GM19023 (cell line): ENCODE data around the gene PLCL2.
"Not testable (repeated sequence)": the region's sequence is repeated elsewhere in the genome, so short reads cannot be mapped to it uniquely, and the experiment has no call there.

ENCODE experiments used
- ATAC-seq: cut with Tn5 transposase; IDR thresholded peaks from one replicate; pipeline ENCODE4 v1.9.1; 2021; ENCODE audit warnings: mild to moderate bottlenecking, moderate library complexity; ENCODE audit not compliant: unreplicated experiment

The PLCL2 gene

DNA sequence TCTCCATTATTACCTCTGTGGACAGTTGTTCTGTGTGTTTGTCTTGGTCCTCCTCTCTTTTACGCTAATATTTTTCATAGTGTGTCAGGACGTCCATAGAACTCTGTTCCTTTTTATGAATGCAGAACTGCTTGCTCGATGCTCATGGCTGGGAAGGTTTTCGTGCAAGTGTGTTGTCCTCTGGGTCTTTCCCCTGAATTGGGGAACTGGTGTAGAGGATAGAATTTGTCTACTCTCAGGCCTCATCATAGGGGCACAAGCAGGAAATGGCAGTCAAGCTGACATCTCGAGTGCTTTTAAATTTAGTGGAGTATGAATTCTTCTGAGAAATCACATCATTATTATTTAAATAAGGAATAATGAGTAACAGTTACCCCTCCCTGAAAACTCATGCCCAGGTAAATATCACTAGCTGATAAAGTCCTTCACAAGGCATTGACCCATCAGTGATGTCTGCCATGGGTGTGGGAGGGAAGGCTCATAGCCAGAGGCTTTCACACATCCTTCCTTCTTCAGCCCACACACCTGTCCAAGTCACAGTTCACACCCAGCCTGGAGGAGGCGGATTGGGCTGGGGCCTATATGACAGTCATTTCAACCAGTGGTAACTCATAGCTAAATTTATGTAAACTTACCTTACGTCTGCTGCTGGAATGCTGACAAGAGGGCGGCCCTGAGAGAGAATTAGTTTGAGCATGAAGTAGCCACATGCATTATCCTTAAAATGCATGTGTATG, 226.1 kb downstream of the PLCL2 start:
- ATAC-seq, result no peak

DNA sequence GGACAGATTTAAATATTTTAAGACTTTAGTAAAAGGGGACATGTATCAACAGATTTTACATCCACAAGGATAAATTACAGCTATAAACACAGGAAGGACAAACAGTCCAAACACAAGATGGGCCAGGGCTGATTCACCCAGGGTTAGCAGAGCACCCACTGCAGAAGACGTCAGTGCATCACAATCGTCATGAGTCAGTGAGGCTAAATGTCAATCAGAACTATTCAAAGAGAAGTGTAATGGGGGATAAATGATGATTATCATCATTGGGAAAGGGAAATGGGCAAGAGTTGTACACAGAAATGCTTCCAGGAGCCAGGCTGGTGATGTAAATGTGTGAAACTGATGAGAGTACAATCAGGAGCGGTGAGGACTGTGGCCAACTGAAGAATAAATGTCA, 226.8 kb downstream of the PLCL2 start:
- ATAC-seq, result no peak

DNA sequence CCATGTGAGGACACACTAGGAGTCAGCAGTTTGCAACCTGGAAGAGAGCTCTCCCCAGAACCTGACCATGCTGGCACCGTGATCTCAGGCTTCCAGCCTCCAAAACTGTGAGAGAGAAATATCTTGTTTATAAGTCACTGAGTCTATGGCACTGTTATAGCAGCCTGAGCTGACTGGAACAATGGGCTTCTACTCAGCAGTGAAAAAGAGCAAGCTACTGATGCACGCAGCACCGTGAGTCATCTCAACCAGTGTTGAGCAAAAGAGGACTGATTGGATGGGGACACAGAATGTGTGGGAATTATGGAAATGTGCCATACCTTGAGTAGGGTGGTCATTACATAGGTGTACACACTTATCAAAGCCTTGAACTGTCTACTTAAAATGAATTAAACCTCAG, 230.4 kb downstream of the PLCL2 start:
- no peak for ATAC-seq

DNA sequence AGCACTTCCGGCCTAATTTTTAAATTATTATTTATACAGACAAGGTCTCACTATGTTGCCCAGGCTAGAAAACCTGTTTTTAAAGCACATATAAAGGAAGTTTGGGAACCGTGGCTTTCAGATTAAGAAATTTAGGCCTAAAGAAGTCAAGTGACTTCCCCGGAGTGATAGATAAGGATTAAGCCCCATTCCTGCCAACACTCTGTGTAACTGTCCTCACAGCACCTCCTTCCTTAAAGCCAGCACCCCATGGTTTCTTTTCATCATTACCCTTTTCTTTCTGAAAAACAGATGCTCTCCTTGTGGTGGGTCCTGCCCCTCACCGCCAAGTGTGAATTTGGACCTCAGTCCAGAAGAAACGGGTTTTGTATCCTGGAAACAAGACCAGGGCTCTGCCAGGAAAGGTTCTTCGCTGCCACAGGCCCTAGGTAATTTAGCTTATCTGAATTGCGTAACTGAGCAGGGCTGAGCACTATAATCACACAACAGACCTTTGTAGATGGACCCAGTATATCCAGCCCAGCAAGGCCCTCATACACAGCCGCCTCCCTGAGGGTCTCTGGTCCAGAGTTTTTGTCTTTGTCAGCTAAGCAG, 231.3 kb downstream of the PLCL2 start:
- no peak for ATAC-seq

DNA sequence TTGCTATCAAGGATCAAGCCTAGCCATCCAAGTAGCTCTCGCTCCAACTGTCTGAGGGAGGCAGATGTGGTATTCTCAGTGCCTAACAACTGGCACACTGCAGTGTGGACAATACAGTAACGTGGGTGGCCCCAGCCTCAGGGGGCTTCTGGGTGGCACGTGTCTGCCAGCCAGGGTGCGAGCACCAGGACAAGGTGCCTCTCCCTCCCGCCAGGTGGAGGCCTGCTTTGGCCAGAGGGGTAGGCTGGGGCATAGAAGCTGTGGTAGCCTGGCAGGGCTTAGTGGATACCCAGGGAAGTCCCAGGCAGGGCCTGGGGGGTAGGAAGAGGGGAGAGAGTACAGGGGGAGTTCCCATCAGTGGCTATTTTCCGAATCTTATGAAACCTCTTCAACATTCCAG, 234.0 kb downstream of the PLCL2 start:
- ATAC-seq, result no peak

DNA sequence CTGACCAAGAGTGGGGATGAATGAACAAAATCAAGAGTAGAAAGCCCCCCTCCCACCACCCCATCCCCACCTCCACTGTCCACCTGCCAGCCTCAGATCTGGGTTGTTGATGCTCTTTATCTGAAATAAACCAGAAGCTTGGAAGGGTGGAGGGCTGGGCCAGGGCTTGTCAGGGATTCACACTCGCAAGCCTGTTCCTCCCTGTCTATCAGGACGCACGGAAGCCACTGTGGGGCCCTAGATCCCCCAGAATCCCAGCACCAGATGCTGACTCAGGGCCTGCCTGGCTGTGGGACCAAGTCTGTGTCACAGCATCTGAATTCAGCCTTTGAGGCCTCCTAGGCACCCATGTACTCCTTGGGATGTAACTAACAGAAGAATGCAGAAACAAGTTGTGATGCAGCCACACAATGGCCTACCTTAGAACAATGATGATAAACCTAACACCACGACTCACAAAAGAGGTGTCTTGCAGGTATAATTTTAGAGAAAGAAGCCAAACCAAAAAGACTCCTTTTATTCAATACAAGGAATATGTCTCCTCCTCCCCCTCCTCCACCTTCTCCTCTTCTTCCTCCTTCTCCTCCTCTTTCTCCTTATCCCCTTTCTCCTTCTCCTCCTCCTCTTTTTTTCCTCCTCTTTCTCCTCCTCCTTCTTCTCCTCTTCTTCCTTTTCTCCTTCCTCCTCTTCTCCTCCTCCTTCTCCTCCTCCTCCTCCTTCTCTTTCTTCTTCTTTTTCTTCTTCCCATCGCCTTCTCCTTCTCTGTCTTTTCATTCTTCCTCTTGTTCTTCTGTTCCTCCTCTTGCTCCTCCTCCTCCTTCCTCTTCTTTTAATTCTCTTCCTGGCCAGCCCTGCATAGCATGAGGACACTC, 234.7 kb downstream of the PLCL2 start:
- ATAC-seq, result no peak

DNA sequence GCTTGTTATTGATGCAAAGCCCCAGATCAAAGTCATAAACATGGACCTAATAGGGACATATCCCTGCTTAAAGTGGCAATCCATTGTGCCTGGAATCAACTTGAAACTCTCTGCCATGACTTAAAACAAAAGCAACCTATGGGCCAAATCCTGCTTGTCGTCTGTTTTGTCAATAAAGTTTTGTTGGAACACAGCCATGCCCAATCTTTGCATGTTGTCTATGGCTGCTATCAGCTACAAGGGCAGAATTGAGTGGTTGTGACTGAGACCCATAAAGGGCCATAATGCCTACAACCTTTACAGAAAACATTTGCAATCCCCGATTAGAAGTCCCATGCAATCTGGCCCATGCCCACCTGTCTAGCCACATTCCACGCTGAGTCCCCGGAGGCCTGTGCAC, 235.4 kb downstream of the PLCL2 start:
- no peak for ATAC-seq

DNA sequence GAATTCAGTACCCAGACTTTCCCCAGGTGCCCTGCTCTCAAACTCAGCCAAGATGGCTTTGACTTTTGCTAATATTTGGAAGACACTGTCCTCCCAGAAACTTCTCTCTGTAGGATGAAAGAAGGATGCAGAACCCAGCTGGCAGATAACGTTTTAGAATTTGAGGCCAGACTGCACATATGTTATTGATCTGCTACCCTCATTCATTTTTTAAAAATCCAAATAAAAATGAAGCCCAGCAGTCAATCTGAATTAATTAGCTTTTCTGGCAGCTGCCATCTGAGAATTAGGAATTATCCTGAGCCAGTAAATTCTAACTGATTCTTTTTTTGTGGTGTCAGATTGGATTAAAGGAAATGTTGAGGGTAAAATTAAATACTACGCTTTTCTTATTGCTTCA, 236.6 kb downstream of the PLCL2 start:
- no peak for ATAC-seq

DNA sequence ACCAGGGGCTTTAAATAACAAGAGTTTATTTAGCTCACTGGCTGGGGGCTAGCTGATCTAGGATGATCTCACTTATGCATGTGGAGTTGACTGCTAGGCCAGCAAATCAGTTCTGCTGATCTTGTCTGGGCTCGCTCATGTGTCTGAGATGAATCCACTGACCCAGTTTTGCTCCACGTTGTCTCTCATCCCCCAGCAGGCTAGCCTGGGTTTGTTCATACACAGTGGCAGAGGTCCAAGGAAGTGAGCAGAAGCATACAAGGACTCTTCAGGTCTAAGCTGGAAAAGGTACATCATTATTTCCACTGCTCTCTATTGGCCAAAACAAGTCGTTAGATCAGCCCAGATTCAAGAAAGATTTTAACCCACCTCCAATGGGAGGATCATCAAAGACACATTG, 238.0 kb downstream of the PLCL2 start:
- ATAC-seq, result no peak

DNA sequence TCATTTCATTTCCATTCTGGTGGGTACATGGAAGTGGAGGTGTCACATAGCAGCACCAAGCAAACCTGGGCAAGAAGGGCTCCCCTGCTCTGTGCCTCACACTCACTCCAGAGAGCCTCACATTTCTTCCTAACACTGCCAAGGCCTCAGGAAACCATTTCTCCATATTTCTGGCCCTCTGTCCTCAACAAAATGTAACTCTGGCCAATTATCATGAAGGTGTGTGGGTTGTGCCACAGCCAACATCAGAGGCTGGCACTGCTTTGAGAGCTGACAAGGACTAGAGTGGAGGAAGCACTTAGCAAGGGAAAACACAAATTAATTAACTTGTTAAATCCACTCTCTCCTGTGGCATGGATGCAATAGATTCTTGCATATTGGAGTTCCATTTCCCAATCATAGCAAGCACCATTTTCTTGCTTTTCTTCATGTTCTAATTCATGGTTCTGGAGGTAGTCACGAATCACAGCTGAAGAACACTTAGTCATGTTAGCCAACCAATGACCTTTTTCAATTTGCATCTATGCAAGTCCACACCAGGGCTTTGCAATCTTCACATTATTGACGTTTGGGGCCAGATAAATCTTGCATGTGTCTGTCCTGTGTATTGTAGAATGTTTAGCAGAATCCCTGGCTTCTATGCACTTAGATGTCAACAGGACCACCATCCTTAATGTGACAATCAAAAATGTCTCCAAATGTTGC, 241.1 kb downstream of the PLCL2 start:
- ATAC-seq, result no peak

DNA sequence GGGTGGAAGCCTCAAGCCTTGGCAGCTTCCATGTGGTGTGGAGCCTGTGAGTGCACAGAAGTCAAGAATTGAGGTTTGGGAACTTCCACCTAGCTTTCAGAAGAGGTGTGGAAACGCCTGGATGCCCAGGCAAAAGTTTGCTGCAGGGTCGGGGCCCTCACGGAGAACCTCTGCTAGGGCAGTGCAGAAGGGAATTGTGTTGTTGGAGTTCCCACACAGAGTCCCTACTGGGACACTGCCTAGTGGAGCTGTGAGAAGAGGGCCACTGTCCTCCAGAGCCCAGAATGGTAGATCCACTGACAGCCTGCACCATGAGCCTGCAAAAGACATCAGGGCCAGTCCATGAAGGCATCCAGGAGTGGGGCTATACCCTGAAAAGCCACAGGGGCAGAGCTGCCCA, 243.9 kb downstream of the PLCL2 start:
- not testable (repeated sequence) for ATAC-seq

DNA sequence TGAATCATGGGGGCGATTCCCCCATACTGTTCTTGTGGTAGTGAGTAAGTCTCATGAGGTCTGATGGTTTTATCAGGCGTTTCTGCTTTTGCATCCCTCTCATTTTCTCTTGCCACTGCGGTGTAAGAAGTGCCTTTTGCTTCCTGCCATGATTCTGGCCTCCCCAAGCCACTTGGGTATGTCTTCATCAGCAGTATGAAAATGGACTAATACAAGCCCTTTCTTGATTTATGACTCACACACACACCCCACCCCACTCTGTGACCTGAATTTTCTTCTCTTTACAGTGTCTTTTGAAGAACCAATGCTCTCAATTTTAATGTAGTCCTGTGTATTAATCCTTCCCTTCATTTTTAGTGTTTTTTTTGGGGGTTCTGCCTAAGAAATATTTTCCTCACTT, 244.8 kb downstream of the PLCL2 start:
- ATAC-seq, result no peak

DNA sequence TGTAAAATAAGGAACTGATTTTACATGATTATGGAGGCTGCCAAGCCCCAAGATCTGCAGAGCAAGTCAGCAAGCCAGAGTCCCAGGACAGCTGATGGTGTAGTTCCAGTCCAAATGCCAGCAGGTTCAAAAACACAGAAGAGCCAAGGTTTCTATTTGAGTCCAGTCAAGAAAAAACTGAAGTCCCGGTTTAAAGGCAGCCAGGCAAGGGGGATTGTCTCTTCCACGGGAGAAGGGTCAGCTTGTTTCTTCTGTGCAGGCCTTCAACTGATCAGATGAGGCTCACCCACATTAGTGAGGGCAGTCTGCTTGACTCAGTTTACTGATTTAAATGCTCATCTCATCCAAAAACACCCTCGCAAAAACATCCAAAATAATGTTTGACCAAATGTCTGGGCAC, 246.2 kb downstream of the PLCL2 start:
- ATAC-seq, result no peak

DNA sequence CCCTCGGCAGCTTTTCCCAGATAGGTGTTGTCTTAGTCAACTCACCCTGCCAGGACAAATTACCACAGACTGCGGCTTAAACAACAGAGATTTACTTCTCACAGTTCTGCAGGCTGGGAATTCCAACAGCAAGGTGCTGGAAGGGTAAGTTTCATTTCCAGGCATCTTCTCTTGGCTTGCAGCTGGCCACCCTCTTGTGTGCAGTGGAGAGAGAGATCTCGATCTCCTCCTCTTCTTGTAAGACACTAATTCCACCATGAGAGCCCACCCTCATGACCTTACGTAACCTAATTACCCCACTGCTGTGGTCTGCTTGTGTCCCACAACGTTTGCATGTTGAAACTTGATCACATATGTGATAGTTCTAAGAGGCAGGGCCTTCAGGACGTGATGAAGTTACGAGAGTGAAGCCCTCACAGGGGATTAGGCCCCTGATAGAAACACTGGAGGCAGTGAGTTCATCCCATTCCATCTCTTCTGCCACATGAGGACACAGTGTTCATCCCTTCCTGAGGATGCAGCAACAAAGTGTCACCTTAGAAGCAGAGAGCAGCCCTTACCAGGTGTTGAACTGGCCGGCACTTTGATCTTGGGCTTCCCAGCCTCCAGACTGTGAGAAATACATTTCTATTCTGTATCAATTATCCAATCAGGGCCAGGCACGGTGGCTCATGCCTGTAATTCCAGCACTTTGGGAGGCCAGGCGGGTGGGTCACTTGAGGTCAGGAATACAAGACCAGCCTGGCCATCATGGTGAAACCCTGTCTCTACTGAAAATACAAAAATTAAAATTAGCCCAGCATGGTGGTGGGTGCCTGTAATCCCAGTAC, 247.7 kb downstream of the PLCL2 start:
- ATAC-seq, result no peak

DNA sequence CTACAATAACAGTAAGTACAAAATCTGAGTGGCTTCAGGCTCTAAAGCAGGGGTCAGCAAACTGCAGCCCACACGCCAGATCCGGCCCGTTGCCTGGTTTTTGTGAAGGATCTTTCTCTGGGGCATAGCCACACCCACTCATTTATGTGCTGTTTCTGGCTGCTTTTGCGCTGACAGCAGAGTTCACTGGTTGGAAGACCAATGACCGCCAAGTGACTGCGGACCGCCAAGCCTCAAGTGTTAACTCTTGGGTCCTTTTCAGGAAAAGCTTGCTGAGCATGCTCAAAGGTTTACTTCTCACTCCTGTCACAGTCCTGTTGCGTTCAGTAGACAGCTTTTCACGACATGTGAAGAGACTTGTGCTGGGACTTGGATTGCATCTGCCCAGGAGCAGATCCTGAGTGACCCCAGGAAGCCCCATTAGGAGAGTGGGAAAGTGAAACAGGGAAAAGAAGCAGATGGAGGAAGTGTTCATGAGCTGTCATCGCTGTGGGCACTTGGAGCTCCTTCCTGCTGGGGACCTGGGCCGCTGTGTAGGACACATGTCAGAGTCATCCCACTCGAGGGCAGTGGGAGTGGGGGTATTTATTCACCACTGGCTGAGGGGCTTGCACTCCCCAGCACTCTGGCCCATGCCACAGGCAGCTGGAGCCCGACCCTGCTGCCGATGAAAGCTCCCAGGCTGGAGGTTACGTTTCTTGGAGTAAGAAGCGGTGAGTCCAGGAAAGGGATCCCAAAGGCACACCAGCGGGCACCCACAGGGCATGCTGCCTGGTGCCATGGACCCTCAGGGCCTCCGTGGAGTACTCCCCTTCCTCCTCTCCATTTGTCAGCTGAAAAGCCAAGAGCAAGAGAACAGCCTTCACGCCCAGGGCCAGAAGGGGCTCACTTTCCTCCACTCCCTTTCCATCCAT, 249.1 kb downstream of the PLCL2 start:
- ATAC-seq, result no peak

DNA sequence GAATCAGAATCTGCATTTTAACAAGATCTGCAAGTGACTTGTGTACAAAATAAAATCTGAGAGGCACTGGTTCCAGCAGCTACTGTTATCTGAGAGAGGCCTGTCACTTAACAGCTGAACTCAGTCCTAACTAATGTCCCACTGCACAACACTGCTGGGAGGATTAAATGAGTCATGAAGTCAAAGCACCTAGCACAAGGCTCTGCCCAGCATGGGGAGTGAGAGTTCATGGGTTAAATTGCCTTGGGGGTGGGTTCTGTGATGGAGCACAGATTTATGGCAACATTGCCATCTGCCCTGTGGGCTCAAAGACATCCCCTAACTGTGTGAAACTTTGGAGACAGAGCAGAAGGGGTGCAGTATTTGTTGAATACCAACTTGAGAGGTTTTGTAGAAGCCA, 250.9 kb downstream of the PLCL2 start:
- no peak for ATAC-seq

DNA sequence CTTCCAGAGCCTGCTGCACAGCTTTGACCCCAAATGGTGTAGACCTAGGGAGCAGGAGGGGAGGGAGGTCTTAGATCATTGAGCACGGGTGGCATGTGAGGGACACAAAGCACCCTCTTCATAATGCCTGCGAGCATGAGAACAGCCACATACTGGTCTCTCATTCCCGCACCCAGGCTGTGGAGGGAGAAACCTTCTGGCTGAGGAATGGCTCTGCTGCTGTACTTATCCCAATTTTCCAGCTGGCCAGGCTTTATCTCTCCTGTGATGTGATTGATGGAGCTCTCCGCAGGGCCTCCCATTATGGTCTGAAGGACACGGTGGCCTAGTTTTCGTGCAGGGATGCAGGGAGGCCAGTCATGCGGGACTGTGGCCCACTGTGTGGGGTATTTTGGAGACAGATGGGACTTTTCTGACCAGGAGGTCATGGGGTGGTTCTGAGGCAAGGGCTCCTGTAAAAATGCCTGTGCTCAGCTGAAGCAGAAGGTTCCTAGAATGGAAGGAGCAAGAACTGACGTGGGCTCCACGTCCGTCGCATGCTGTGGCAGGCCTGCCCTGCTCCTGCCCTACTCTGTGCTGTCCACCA, 251.5 kb downstream of the PLCL2 start:
- no peak for ATAC-seq

DNA sequence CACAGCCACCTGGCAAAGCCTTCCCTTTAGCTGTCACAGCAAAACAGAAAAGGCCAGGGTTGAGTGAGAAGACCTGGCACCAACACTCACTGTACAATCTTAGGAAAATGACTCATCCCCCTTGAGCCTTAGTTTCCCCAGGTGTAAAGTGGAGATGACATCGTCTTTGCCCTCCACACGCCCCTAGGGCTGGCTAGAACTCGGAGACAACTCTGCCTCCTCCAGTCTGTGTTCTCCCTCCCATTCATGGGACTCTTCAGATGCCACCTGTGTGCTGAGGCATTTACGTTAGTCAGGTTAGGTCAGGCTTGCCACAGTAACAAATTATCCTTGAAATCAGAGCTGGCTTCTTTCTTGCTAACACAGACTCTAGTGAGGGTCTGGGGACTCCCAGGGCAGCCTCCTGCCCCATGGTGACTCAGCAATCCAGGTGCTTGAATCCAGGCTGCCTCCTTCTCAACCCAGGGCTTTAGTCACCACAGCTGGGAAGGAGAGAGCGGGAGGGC, 252.6 kb downstream of the PLCL2 start:
- no peak for ATAC-seq
